ENCODE data around the gene SPRN.
"Not testable (repeated sequence)": the region's sequence is repeated elsewhere in the genome, so short reads cannot be mapped to it uniquely, and the experiment has no call there.

Gene SPRN

DNA sequence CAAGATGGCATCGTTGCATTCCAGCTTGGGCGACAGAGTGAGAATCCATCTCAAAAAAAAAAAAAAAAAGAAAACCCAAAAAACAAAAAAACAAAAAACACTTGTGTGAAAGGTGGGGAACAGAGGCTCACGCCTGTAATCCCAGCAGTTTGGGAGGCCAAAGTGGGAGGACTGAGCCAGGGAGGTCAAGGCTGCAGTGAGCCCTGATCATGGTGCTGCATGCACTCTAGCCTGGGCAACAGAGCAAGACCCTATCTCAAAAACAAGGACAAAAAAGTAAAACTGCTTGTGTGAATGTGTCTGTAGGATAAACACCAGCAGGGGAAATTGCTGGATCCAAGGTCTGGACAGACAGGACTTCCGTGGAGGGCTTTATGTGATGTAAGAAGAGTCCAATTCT is 40.9 kb downstream of the SPRN start:
- no peak for DNase-seq

- no peak for DNase-seq
Measured at GRCh38 chr10:133381036-133381435, 43.4 kb downstream of the SPRN start.

- DNase-seq: no peak
Measured at GRCh38 chr10:133379801-133380666, 44.4 kb downstream of the SPRN start.

- no peak for DNase-seq
Measured at GRCh38 chr10:133379152-133379800, 45.1 kb downstream of the SPRN start, which contains the start of gene PAOX. Gene PAOX, plus strand, starts transcription at chr10:133379262. Its CDS starts 55 bp downstream, at chr10:133379317.

- DNase-seq: no peak
Measured at GRCh38 chr10:133378251-133379096, 46.0 kb downstream of the SPRN start.

DNA sequence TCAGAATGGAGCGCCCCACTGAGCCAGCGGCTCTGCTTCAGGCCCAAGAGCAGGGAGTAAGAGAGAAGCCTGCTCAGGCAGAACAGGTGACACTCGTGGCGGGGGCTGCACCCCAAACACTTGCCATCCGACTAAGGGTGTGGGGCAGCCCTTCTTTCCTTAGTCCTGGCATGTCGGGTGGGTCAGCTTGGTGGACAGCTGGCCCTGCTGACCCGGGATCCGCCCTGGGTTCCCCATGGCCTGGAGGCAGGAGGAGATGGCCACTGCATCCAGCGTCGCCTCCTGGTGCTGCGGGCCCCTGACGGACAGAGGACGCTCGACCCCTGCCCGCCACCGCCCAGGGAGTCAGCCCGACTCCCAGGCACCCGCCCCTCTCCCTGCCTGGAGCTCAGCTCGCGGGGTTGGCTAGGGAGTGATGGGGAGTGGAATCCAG is 46.6 kb downstream of the SPRN start:
- no peak for DNase-seq

GRCh38 chr10:133377025-133377817 is 47.2 kb downstream of the SPRN start:
- no peak for DNase-seq

GRCh38 chr10:133376183-133376582 is 48.2 kb downstream of the SPRN start:
- not testable (repeated sequence) for DNase-seq

DNA sequence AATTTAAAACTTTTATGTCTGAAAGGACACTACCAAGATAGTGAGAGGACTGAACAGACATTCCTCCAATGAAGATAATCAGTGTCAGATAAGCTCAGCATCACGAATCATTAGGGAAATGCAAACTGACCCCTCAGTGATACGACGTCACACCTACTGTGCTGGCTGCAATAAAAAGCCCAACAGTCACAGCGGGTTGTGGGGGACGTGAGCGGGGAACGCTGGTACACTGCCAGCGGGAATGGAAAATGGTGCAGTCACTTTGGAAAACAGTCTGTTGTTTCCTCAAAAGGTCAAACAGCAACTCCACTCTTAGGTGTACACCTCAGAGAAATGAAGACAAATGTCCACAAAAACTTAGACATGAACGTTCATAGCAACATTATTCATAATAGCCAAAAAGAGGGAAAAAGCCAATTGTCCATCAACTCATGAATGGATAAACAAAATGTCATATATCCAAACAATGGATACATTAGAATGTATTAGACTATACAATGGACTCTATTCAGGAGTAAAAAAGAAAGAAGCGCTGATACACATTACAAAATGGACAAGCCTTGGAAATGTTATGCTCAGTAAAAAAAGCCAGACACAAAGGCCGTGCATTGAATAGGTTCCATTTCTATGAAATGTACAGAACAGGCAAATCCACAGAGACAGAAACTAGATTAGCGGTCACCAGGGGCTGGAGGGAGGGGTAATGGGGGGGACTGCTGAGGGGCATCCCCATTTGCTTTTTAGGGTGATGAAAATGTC is 48.9 kb downstream of the SPRN start:
- no peak for DNase-seq

DNA sequence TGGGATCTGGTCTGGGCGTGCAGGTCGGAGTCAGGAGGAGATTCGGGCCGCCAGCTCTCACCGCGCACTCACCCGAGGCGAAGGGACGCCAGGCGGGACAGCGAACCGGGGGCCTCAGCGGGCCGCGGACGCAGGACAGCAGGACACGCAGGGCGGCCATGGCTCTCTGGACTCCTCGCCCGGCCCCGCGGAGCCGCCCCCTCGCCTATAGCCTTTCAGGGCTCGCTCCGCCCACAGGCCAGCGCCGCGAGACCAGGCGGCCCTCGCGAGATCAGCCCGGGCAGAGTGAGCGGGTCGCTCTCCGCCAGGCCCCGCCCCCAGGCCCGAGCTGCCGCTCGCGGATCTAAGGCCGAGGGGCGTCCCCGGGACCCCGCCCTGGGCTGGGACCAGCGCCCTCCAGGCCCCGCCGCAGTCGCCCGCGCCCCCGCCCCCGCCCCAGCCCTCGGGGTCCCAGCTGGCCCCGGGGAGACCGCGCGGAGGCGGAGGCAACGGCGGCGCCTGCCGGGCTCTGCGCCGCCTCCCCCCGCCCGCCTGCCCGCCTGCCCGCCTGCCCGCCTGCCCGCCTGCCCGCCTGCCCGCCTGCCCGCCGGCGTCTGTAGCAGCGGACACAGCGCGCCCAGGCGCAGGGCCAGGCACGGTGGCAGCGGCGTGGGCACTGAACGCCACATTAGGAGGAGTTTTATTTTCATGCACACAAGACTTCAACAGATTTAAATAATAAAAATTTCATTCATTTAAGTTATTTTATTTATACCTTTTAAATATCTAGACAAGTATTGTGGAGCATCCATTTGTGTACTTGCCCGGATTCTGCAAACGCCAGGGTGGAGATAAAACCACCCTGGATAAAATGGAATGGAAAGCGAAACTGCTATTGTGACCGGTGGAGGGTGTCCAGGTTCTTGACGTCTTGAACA is 51.0 kb downstream of the SPRN start, which contains the start of gene ECHS1:
Gene ECHS1 (minus strand): TSS at position 181 of the 917 bp plus-strand sequence. CDS start 21 bp downstream, at position 160.
- DNase-seq: peak; percentile 10

DNA sequence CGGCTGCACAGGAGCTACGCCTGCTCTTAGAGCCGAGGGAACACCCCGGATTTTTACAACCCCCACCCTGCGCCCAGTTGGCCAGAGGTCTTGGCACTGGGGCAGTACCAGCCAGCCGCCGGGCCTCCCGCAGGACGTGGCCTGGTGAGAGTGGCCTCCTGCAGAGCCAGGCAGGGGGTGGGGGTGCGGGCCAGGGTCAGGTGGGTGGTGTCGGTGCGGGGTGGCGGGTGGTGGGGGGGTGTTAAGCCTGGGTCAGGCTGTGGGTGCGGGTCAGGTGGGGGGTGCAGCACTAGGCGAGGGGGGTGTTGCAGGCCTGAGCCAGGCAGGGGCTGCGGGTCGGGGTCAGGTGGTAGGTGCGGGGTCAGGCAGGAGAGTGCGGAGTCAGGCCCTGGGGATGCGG is 51.9 kb downstream of the SPRN start:
- DNase-seq: no peak

All from NCI-H187 treated with DMSO at 0.1 percent for 48 hours (cell line).